Measurements from ENCODE around the gene PEX26.

The PEX26 gene

GRCh38 chr22:18108187-18108586, 30.4 kb downstream of the PEX26 start:
- DNase-seq (ENCODE audit: low read depth): no peak
- TF ChIP-seq CTCF (IDR thresholded peaks at IDR 0.05; ENCODE audit: low read depth, low read length, missing control alignments): no peak
- in situ Hi-C loops (cut with HindIII; ENCODE audit: low sequenced_read_pairs): no loop called here
- no peak overlapping the region for H3K4me3 ChIP-seq (ENCODE audit: low read depth, low read length)

GRCh38 chr22:18109410-18110193, 31.8 kb downstream of the PEX26 start:
- H3K4me3 ChIP-seq (ENCODE audit: low read depth, low read length): no peak overlapping the region
- TF ChIP-seq CTCF (IDR thresholded peaks at IDR 0.05; ENCODE audit: low read depth, low read length, missing control alignments): no peak
- no peak for DNase-seq (ENCODE audit: low read depth)
- in situ Hi-C loops (cut with HindIII; ENCODE audit: low sequenced_read_pairs): no loop called here

GRCh38 chr22:18110194-18110953, 32.6 kb downstream of the PEX26 start, which contains the start of gene TUBA8:
Gene TUBA8 (plus strand): TSS chr22:18110809. CDS start chr22:18110866, 57 bp downstream.
- in situ Hi-C loops (cut with HindIII; ENCODE audit: low sequenced_read_pairs): no loop called here
- H3K4me3 ChIP-seq (ENCODE audit: low read depth, low read length): peak within 1 kb of the TSS; percentile 40
- no peak for TF ChIP-seq CTCF (IDR thresholded peaks at IDR 0.05; ENCODE audit: low read depth, low read length, missing control alignments)
- DNase-seq (ENCODE audit: low read depth): no peak

- in situ Hi-C loops (cut with HindIII; ENCODE audit: low sequenced_read_pairs): no loop called here
- no peak for DNase-seq (ENCODE audit: low read depth)
- H3K4me3 ChIP-seq (ENCODE audit: low read depth, low read length): peak overlapping the region; percentile 40
- no peak for TF ChIP-seq CTCF (IDR thresholded peaks at IDR 0.05; ENCODE audit: low read depth, low read length, missing control alignments)
Measured at GRCh38 chr22:18110954-18111758, 33.4 kb downstream of the PEX26 start.

GRCh38 chr22:18111759-18112330, 34.1 kb downstream of the PEX26 start:
- no peak for DNase-seq (ENCODE audit: low read depth)
- H3K4me3 ChIP-seq (ENCODE audit: low read depth, low read length): no peak overlapping the region
- in situ Hi-C loops (cut with HindIII; ENCODE audit: low sequenced_read_pairs): no loop called here
- no peak for TF ChIP-seq CTCF (IDR thresholded peaks at IDR 0.05; ENCODE audit: low read depth, low read length, missing control alignments)

- TF ChIP-seq CTCF (IDR thresholded peaks at IDR 0.05; ENCODE audit: low read depth, low read length, missing control alignments): no peak
- no peak for DNase-seq (ENCODE audit: low read depth)
- H3K4me3 ChIP-seq (ENCODE audit: low read depth, low read length): no peak overlapping the region
- in situ Hi-C loops (cut with HindIII; ENCODE audit: low sequenced_read_pairs): no loop called here
Measured at GRCh38 chr22:18112440-18112839, 34.6 kb downstream of the PEX26 start.
